HG03139 (cell line): Measurements from ENCODE around the gene CLDND2.

Source experiments
- ATAC-seq: cut with Tn5 transposase; IDR thresholded peaks from one replicate; pipeline ENCODE4 v1.9.1; 2021; ENCODE audit not compliant: unreplicated experiment

Gene CLDND2

DNA sequence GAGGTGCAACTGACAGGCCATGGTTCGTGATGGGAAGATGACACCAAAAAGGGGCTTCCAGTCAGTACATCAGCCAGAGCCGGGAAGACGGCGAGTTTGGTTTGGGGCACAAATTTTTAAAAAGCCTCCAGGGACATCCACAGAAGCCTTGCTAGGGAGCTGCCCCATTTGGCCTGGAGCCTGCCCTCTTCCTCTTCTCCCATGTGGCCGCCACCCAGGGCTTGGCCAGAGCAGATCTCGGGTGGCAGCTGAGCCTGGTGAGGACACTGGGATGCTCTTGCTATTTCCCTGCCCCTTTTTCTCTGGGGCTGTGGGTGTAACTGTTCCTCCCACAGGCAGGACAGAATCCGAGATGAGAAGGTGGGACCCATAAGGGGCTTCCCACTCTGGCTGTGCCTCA, 10.9 kb downstream of the CLDND2 start:
- ATAC-seq, result no peak

DNA sequence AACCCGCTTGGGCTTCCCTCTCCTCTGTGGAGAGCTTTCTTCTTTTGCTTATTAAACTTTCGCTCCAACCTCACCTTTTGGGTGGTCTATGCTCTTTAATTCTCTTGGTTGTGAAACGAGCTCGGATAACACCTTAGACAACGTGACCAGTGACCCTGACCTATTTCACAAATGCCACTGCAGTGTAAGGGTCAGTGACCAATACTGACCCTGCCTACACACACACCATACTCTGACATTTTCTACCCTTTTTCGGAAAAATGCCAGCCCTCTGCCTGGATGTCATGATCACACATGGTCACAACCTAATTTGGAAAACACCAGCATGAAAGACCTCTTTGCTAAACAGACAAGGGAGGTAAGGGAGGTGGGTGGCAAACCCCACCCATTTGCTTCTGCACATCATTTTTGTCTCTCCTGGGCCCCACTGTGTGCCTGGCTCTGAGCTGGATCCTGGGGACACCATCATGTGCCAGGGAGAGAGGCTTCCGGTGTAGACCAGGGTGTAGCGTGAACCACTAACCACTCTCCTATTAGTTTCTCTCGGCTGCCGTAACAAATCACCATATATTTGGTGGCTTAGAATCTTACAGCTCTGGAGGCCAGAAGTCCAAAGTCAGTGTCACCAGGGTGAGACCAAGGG, 12.5 kb downstream of the CLDND2 start:
- ATAC-seq, result no peak

GRCh38 chr19:51354742-51355148, 14.1 kb downstream of the CLDND2 start:
- no peak for ATAC-seq

DNA sequence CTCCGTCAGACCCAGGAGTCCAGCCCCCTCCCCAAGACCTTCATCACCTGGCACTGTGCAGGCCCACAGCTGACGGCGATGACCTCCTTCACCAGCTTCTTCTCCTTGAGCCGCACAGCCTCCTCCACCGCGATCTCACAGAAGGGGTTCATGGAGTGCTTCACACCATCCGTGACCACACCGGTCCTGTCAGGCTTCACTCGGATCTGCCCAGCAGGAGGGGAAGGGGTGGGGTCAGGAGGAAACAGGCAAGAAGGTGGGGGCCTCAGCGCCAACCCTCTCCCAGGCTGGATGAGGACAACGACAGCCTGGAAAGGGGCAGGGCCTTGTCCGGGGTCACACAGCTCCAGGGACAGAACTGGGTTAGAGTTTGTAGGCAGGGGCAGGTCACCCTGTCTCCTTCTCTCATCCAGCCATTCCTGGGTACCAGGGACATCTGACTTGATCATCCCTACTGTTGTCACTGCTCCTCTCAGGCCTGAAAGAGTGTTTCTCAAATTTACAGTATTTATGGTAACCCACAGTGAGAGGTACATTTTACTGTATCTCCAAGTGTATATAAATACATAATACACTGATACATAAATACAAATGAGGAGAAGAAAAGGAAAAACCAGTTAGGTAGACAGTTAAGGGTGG, 14.6 kb downstream of the CLDND2 start:
- no peak for ATAC-seq

GRCh38 chr19:51352783-51353360, 15.9 kb downstream of the CLDND2 start:
- no peak for ATAC-seq

DNA sequence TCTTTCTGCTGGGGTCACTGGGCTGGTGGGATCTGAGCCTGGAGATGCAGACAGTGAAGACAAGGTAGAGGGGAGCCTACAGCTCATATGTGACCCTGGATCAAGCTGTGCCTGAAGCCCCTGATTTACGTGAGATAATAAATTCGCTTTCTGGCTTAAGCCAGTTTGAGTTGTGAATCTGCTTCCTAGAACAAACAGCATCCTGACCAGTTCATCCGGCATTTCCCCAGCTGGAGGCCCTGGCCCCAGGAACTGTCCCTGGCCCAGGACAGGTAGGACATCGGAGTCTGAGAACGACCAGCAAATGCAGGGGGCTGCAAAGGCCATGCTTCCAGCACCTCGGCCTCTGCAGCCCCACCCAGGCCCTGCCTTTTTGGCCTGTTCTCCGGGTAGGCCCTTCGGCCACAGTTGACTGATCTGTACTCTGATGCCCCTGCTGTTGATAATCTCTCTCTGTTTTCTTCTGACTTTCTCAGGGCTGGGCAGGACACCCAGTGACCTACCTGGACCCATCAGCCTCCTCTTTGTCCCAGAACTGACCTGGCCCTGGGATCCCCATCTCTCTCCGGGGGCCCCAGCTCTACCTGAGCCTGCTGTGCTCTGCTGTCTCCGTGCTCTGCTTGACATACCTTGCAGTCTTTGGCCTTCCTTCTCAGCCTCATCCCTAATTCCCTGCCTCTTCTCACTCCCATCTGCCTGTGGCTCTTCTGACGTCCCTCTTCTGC, 17.4 kb downstream of the CLDND2 start:
- no peak for ATAC-seq

GRCh38 chr19:51347209-51347928, 21.4 kb downstream of the CLDND2 start:
- no peak for ATAC-seq

- no peak for ATAC-seq
These were observed 22.1 kb downstream of the CLDND2 start for GRCh38 chr19:51346742-51347141.

DNA sequence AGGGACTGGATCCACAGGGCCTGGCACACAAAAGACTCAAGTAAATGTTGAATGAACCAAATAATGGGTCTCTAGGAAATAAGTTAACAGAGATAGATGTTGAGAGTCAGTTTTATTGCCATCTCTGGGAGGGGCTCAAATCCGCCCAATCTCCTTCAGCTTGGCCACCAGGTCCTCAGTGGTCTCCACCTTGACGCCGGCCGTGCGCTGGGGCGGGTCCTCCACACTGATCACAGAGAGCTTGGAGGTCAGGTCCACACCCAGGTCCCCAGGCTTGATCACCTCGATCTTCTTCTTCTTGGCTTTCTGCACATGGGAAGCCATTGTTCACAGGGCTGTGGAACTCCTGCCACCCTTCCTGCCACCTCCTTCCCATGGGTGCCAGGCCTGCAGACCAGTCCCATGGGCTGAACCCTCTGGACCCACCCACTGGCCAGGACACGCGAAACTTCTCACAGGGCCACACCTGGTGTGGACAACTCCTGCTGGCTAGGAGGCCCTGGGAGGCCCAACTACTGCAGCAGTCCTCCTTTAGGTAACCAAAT, 23.7 kb downstream of the CLDND2 start:
- no peak for ATAC-seq

DNA sequence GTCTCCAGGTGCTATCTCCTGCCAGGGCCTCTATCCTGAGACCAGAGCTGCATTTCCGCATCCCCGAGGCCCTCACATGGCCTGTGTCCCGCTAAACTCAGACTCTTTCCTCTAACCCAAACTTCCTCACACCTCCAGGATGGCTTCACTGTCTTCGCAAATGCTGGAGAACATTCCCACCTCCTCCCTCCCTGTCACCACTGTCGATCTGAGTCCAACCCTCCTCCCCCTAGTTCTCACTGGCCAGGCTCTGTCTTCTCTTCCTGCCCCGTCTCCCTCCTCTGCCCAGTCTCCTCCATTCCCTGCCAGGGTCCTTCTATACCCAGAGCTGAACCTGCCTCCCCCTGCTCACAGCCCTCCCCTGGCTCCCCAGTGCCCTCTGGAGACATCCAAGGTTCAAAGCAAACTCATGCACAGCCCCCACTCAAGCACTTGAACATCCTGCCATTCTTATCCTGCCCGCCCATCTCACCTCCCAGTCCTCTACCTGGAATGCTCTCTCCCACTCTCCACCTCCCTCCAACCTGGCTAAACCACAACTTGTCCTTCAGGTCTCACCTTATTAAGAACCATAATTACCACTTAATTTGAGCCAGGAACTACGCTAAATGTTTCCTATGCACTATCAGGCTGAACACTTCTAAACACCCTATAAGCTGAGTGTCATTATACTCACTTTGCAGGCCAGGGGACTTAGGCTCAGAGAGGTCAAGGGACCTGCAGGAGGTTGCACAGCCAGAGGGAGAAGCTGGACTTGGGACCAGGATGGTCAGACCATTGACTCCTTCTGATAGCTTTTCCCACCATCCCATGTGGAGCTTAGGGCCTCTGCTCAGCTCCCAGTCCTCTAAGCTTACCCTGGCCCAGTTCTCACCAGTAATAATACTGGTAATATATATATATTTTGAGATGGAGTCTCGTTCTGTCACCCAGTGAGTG, 25.9 kb downstream of the CLDND2 start:
- ATAC-seq, result no peak

DNA sequence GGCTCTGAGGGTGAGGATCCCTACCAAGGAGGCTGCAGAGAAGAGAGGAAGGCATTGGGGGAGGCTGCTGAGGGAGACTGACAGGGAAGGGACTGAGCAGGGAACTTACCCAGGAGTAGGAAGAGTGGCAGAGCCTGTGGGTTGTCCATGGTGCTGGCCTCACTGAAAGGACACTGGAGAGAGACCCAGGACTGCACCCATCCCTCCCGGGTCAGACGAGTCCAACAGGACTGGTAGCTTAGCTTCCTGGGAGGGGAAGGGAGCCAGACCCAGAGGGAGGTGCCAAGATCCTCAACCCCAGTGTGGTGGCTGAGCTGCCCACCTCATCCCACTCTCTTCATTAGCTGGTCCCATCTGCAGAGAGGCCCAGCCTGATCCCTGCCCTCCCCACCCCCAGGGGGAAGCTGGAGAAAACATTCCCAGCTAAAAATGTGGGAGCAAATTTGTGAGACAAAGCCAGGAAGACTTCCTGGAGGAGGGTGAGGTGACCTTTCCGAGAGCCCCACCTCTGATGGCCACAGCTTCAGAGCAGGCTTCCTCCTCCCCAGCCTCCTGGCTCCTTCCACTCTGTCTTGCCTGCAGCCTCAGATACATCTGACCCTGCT, 26.7 kb downstream of the CLDND2 start, which contains the start of gene VSIG10L:
TSS of gene VSIG10L (minus strand) at position 164 of the 605 bp plus-strand sequence. CDS start at position 149, 15 bp downstream.
- no peak for ATAC-seq

GRCh38 chr19:51341066-51341465, 27.7 kb downstream of the CLDND2 start:
- no peak for ATAC-seq

DNA sequence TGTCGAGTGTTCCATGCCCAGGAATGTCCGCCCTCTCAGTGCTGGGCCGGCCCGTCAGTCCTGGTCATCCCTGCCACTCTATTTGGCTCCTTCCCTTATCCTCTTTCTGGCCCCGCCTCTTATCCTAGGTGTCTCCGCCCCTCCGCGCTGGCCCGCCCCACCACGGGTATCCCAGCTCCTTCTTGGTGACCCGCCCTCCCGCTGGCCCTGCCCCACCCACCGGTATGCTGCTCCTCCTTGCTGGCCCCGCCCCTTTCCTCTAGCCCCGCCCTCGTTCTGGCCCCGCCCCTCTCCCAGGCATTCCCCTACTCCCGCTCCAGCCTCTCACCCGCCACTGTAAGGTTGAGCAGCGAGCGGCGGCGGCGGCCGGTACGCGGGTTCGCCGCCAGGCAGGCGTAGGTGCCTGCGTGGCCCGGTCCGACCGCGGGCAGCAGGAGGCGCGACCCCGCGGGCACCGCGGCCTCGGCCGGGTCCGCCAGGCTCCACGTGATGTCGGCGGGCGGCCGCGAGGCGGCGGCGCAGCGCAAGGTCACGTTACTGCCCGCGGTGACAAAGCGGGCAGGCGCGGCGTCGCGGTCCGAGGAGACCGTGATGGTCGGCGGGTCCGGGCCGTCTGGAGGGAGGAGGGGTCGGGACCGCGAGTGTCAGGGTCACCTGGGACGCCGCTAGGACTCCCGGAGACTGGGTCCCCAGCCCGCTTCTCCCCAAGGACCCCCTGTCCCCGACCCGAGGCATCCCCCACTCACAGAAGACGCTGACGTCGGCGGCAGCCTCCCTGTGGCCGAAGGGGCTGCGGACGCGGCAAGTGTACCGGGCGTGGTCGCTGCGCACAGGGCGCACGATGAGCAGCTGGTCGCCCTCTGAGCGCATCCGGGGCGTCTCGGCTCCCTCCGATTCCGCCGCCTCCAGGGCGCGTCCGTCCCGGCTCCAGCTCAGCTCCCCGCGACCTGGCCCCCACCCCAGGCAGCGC, 28.8 kb downstream of the CLDND2 start:
- peak; percentile 48 for ATAC-seq

DNA sequence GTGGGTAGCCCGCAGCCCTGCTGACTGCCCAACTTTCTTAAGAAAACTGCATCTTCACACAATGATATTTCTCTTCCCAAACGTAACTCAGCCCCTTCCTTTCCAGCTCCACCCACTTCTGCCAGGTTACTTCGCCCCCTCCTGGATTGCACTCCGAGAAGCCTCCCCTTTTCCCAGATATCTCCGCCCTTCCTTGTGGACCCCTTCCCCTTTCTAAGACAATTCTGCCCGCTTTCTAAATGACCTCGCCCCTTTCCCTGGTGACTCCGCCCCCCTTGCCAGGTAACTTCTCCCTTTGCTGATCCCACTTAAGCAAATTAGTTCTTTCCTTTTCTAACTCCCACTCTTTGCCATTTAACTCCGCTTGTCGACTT, 29.5 kb downstream of the CLDND2 start:
- no peak for ATAC-seq

DNA sequence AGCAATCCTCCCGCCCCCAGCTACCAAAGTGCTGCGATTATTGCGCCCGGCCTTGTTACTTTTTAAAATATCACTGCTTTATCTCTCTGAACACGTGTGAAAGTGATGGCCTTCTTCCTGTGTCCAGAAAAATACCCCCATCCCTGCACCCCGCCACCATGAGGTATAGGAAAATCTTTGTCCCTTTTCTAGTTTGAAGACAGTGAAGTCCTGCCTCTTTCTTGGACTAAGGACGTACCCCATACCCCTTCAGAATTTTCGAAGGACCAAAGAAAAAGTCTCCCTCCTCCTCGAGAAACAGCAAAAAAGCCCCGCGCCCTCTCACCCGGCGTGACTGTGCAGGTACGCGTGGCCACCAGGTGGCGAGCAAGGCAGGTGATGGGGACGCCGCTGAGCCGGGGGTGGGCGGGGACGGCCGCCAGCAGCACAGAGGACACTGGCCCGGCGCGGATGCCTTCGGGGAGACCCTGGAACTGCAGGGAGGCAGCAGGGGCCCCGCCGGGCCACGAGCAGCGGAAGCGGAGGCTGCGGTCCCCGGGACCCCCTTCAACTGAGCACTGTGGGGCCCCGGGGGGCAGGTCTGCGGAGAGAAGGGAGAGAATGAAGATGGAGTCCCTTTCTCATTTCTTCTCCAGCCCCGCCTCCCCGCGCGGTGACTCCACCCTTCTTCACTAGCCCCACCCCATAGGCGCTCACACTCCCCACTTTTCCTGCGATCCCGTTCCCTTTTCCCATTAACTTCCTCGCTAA, 30.1 kb downstream of the CLDND2 start:
- ATAC-seq, result no peak

DNA sequence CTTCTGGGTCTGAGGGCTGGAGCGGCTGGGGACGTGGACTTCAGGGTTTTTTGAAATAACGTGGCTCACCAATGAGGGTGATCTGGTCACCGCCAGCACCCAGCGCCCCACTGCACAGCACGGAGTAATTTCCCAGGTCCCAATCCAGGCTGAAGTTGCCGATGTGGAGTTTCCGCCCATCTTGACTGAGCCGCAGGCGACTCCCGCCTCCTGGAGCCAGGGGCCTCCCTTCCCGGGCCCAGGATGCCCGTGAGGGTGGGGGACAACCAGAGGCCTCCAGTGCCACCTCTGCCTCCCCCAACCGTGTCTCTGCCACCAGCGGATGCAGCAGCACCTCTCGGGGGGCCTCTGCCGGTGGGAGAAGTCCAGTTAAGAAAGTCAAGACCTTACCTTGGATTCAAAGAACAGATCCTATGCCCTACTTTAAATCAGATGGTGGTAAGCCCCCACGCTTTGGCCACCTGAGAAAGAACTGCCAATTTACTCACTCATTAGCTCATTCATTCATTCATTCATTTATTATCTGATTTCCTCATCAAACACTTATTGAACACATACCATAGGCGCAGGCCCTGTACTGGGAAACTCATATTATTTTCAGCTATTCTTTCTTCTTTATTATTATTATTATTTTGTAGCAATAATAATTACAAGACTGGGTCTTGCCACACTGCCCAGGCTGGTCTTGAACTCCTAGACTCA, 30.8 kb downstream of the CLDND2 start:
- ATAC-seq, result no peak
